GM10248 (cell line): Measurements from ENCODE around the gene XK.

Experiments
- CTCF ChIA-PET: fragments of 300-600 bp; sonication (Branson Sonifier 250); formaldehyde crosslinking; extraction: SDS; loops from one replicate; lab custom pipeline; 2021; ENCODE audit warnings: antibody characterized with exemption; lab: Yijun Ruan, JAX
- POLR2A ChIA-PET: fragments of 350-650 bp; sonication (Branson Sonifier 250); formaldehyde crosslinking; extraction: SDS; loops from one replicate; lab custom pipeline; 2020; ENCODE audit warnings: antibody characterized with exemption; lab: Yijun Ruan, JAX
- DNase-seq: peaks from one replicate; pipeline ENCODE4 v3.0.0; 2012; ENCODE audit errors: extremely low spot score
- TF ChIP-seq, protein P1 (sequence below): IDR thresholded peaks from 2 replicates; pipeline ENCODE4 v1.5.1; 2012; ENCODE audit warnings: mild to moderate bottlenecking, low read depth; ENCODE audit errors: extremely low read depth, missing control alignments, control extremely low read depth

The XK gene

DNA sequence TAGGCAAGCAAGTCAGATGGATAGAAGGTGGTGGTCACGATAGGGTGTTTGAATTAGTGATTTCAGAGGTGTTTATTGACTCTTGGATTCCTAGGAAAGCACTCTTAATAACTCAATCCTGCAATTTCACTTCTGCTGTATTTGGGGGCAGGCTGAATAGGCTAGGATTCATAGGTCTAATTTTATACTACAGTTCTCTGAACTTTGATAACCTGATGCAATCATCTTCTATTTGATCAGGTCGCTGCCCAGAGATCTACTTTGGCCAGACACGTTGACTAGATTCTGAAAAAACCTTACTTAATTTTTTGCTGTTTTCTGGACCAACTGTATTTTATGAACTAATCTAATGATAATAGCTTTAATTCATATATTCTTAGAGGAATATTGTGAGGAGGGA lies 26.4 kb downstream of the XK start:
- TF ChIP-seq, protein P1, sequence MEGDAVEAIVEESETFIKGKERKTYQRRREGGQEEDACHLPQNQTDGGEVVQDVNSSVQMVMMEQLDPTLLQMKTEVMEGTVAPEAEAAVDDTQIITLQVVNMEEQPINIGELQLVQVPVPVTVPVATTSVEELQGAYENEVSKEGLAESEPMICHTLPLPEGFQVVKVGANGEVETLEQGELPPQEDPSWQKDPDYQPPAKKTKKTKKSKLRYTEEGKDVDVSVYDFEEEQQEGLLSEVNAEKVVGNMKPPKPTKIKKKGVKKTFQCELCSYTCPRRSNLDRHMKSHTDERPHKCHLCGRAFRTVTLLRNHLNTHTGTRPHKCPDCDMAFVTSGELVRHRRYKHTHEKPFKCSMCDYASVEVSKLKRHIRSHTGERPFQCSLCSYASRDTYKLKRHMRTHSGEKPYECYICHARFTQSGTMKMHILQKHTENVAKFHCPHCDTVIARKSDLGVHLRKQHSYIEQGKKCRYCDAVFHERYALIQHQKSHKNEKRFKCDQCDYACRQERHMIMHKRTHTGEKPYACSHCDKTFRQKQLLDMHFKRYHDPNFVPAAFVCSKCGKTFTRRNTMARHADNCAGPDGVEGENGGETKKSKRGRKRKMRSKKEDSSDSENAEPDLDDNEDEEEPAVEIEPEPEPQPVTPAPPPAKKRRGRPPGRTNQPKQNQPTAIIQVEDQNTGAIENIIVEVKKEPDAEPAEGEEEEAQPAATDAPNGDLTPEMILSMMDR = no peak
- CTCF ChIA-PET = interaction anchor here (1.2 kb wide), 1 partner anchor 14 kb away, joined by 3 read pairs; no protein-coding TSS in a partner anchor
- POLR2A ChIA-PET = no interaction called here
- DNase-seq = no peak

DNA sequence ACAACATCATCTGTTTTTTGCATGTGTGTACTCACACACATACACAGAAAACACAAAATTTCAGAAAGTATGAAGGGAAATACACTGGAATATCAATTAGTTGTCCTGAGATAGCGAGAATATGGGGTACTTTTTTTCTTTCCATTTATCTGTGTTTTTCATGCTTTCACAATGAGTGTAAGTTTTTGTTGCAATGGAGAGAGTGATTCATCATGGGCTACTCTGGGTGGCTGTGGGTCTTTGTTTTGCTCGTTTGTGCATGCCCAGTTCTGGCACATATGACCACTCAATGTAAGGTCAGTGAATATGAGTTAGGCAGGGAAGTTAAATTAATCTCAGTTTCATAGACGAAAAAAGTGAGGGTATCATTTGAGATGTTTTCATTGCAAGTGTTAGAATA lies 26.9 kb downstream of the XK start:
- no peak for DNase-seq
- TF ChIP-seq, protein P1 = no peak
- ChIA-PET CTCF (no interaction called here), POLR2A (no interaction called here)

DNA sequence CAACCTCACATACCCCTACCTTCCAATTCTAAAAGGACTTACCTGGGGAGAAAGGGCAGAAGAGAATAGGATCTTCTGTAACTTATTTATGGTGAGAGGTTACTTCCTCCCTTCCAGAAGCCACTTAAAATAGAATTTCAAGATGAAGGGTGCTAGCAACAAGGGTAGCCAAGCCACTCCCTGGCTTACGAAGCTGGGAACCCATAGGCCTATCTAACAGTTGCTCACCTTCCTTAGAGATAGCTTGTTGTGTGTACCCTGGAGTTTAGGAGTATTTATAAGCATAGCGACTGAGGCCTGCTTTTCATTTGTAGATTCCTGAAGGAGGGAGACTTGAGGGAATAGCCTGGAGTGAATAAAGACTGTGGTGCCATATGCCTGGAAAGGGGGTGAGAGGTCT lies 28.9 kb downstream of the XK start:
- POLR2A ChIA-PET = no interaction called here

DNA sequence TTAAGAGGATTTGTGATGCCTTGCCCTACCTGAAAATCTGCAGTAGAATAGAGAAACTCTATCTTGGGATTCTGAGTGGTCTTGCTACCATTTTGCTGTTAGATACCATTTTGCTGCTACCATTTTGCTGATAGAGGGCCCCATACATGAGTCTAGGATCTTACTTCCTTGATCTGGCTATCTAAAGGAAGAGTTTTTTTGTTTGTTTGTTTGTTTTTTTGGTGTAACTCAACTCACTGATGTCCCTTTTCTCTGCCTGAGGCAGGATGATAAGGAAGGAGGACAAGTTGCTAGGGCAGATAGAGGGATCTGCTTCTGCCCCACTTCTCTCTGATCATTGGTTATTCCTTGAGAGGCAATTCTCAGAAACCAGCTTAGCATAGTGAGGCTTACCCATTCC lies 31.0 kb downstream of the XK start:
- TF ChIP-seq, protein P1 = no peak
- POLR2A ChIA-PET = no interaction called here
- CTCF ChIA-PET = no interaction called here
- DNase-seq = no peak

More for the DNA sequence above, 28.9 kb downstream of the XK start:
- DNase-seq = no peak
- TF ChIP-seq, protein P1 = no peak
- CTCF ChIA-PET = no interaction called here

DNA sequence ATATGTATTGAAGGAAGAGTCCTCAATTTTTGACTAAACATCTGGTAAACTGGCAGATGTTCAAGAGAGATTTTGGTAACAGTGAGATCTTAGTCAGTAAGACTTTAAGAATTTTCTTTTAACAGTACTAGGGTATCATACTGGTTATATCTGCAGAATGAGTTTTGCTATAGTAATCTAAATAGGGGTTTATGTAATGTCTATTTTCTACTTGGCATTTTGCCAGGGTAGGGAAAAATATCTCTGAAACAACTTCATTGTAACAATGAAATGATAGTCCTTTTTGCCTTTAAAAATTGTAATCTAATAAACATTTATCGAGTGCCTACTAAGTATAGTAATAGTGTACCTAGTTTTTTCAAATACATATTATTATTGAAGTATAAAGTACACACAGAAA lies 32.1 kb downstream of the XK start:
- CTCF ChIA-PET = no interaction called here
- DNase-seq = no peak
- POLR2A ChIA-PET = no interaction called here
- TF ChIP-seq, protein P1 = no peak

DNA sequence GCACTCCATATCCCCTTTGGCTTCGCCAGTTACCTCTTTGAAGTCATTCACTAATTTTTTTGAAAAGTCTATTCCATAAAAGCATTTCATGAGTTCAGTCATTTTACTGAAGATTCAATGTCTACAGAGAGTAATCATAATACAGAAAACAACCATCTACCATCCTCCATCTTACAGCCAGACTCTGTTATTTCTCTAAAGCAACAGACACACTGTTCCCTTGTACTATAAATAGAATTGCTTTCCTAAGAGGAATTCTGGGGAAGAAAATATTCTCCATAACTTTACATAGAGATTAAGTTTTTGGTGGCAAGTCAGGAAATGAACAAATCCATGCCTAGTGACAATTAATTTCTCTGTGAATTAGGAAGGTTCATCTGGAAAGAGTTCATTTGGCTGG lies 37.0 kb downstream of the XK start:
- no peak for DNase-seq
- POLR2A ChIA-PET = no interaction called here
- CTCF ChIA-PET = no interaction called here

More for the DNA sequence above, 37.0 kb downstream of the XK start:
- TF ChIP-seq, protein P1 = no peak
